Adipocyte (in vitro differentiated cells): ENCODE results near the gene CENPT.
A peak's percentile ranks its signal among the peaks of the same experiment; 100 is the strongest.

Experiments
- DNase-seq: peaks from one replicate; pipeline ENCODE4 v3.0.0-alpha.2; 2015; ENCODE audit warnings: low read depth
- H3K27me3 ChIP-seq: replicated peaks from 2 replicates; pipeline ENCODE4 v1.7.0; 2013; ENCODE audit warnings: mild to moderate bottlenecking, low read length, moderate library complexity; ENCODE audit not compliant: control insufficient read depth, insufficient read depth
- H3K36me3 ChIP-seq: 2 replicates; pipeline ENCODE4 v1.7.0; 2013; ENCODE audit warnings: low read length, mild to moderate bottlenecking, moderate library complexity; ENCODE audit not compliant: control insufficient read depth, insufficient read depth, severe bottlenecking
- H3K4me1 ChIP-seq: 2 replicates; pipeline ENCODE4 v1.7.0; 2013; ENCODE audit warnings: mild to moderate bottlenecking, low read length, moderate library complexity; ENCODE audit not compliant: control insufficient read depth, insufficient read depth
- H3K4me3 ChIP-seq: 2 replicates; pipeline ENCODE4 v1.7.0; 2013; ENCODE audit warnings: mild to moderate bottlenecking, low read length, moderate library complexity
- H3K9ac ChIP-seq: 2 replicates; pipeline ENCODE4 v1.7.0; 2013; ENCODE audit warnings: mild to moderate bottlenecking, low read length, moderate library complexity
- H3K9me3 ChIP-seq: 2 replicates; pipeline ENCODE4 v1.7.0; 2013; ENCODE audit warnings: mild to moderate bottlenecking, low read length, moderate library complexity; ENCODE audit not compliant: control insufficient read depth

Gene CENPT

GRCh38 chr16:67833030-67833414 is 14.5 kb downstream of the CENPT start:
- Histone ChIP-seq H3K4me3 (peak overlapping the region; percentile 90), H3K9ac (peak overlapping the region; percentile 95), H3K4me1 (peaks cover 13% of the 10 kb centered on the region), H3K9me3 (no peaks in the 10 kb centered on the region), H3K36me3 (peaks cover 41% of the 10 kb centered on the region), H3K27me3 (no peaks in the 10 kb centered on the region)
- peak; percentile 69 for DNase-seq

DNA sequence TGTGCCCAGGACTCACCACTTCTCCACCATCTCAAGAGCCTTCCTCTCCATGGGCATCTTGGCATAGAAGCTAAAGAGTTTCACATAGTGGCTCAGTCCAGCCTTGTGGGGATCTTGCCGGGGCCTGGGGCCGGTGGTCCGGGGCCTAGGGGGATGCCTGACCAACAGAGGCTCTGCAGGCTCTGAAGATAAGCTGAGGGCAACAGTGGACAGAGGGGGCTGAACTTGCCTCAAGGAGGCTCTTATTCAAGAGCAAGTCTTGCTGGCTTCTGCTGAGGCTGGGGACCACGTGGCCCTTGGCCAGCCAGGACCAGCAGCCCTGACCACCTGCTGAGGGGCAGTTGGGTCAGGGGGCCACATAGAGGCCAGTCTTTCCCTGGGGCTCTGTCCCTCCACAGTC is 18.8 kb downstream of the CENPT start:
- H3K4me3 ChIP-seq: no peak overlapping the region
- peaks cover 59% of the 10 kb centered on the region for H3K36me3 ChIP-seq
- no peak overlapping the region for H3K9ac ChIP-seq
- H3K9me3 ChIP-seq: no peaks in the 10 kb centered on the region
- no peak for DNase-seq
- H3K4me1 ChIP-seq: peaks cover 9% of the 10 kb centered on the region
- H3K27me3 ChIP-seq: peaks cover 2% of the 10 kb centered on the region

DNA sequence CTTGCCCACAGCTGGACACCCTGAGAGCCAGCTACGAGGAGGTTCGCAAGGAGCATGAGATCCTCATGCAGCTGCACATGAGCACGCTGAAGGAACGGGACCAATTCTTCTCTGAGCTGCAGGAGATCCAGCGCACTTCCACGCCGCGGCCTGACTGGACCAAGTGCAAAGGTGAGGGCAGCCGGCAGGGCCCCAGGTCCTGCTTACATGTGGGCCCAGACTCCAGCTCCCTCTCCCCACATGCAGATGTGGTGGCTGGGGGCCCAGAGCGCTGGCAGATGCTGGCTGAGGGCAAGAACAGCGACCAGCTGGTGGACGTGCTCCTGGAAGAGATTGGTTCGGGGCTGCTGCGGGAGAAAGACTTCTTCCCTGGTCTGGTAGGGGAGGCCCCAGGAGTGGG is 21.6 kb downstream of the CENPT start:
- Histone ChIP-seq H3K27me3 (peaks cover 2% of the 10 kb centered on the region), H3K4me1 (no peaks in the 10 kb centered on the region), H3K4me3 (no peak overlapping the region), H3K9ac (no peak overlapping the region), H3K9me3 (no peaks in the 10 kb centered on the region), H3K36me3 (peaks cover 45% of the 10 kb centered on the region)
- DNase-seq: no peak

GRCh38 chr16:67825119-67825518 is 22.4 kb downstream of the CENPT start:
- Histone ChIP-seq H3K9ac (no peak overlapping the region), H3K4me3 (no peak overlapping the region), H3K4me1 (no peaks in the 10 kb centered on the region), H3K27me3 (peaks cover 2% of the 10 kb centered on the region), H3K36me3 (peaks cover 39% of the 10 kb centered on the region), H3K9me3 (no peaks in the 10 kb centered on the region)
- no peak for DNase-seq

- Histone ChIP-seq H3K9me3 (no peaks in the 10 kb centered on the region), H3K27me3 (peaks cover 2% of the 10 kb centered on the region), H3K4me3 (no peak overlapping the region), H3K4me1 (no peaks in the 10 kb centered on the region), H3K9ac (no peak overlapping the region), H3K36me3 (peaks cover 13% of the 10 kb centered on the region)
- peak; percentile 36 for DNase-seq
These were observed 25.0 kb downstream of the CENPT start for GRCh38 chr16:67822511-67822910.

DNA sequence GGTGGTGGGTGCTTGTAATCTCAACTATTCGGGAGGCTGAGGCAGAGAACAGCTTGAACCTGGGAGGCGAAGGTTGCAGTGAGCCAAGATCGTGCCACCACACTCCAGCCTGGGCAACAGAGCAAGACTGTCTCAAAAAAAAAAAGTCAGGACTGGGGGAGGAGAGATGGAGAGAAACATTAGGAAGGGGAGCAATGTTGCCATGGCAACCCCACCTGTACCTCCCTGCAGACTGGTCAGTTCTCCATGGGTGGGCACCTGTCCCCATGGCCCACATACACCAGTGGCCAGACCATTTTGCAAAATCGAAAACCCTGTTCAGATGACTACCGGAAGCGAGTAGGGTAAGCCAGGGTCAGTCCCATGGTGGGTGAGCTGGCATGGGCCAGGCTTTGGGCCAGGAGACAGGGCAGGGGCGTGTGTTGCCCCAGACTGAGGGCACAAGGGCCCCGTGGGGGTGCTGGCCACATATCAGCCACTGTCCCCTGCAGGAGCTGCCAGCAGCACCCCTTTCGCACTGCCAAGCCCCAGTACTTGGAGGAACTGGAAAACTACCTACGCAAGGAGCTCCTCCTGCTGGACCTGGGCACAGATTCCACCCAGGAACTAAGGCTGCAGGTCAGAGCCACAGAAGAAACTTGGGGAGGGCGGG is 26.8 kb downstream of the CENPT start:
- H3K36me3 ChIP-seq: no peaks in the 10 kb centered on the region
- DNase-seq: no peak
- H3K4me3 ChIP-seq: no peak overlapping the region
- no peaks in the 10 kb centered on the region for H3K9me3 ChIP-seq
- no peaks in the 10 kb centered on the region for H3K4me1 ChIP-seq
- H3K9ac ChIP-seq: no peak overlapping the region
- H3K27me3 ChIP-seq: peaks cover 2% of the 10 kb centered on the region

- no peaks in the 10 kb centered on the region for H3K36me3 ChIP-seq
- H3K9ac ChIP-seq: no peak overlapping the region
- no peaks in the 10 kb centered on the region for H3K9me3 ChIP-seq
- no peaks in the 10 kb centered on the region for H3K27me3 ChIP-seq
- H3K4me3 ChIP-seq: no peak overlapping the region
- DNase-seq: no peak
- no peaks in the 10 kb centered on the region for H3K4me1 ChIP-seq
These were observed 32.9 kb downstream of the CENPT start for GRCh38 chr16:67814567-67814966.

- Histone ChIP-seq H3K27me3 (no peaks in the 10 kb centered on the region), H3K4me3 (no peak overlapping the region), H3K4me1 (peaks cover 5% of the 10 kb centered on the region), H3K9ac (no peak overlapping the region), H3K9me3 (no peaks in the 10 kb centered on the region), H3K36me3 (no peaks in the 10 kb centered on the region)
- no peak for DNase-seq
These were observed 35.6 kb downstream of the CENPT start for GRCh38 chr16:67811899-67812298.

DNA sequence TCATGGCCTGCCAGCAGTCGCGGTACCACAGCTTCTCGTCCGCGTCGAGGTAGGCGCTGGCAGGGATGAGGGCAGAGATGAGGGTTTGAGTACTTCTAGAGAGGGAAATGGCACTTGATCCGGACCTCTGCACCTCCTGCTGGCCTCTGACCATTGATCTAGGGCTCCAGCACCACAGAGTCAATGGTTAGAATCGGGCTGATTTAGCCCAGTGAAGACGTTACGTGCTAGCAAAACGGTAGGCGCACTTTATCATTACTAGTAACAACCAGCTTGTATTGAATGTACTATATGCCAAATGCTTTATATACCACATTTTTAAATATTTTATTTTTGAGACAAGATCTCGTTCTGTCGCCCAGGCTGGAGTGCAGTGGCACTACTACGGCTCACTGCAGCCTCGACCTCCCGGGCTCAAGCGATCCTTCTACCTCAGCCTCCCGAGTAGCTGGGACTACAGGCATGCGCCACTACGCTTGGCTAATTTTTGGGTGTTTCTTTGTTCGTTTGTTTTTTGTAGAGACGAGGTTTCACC is 40.3 kb downstream of the CENPT start:
- H3K4me1 ChIP-seq: peaks cover 16% of the 10 kb centered on the region
- DNase-seq: no peak
- no peaks in the 10 kb centered on the region for H3K27me3 ChIP-seq
- H3K4me3 ChIP-seq: peak overlapping the region; percentile 97
- peak overlapping the region; percentile 75 for H3K9ac ChIP-seq
- no peaks in the 10 kb centered on the region for H3K9me3 ChIP-seq
- peaks cover 4% of the 10 kb centered on the region for H3K36me3 ChIP-seq

GRCh38 chr16:67806428-67807147 is 40.9 kb downstream of the CENPT start, which contains the start of the genes RANBP10 and TSNAXIP1:
RANBP10 (minus strand) TSS chr16:67806560; CDS start chr16:67806536, 24 bp downstream.
TSNAXIP1 (plus strand) TSS chr16:67806889; CDS start chr16:67807150, 261 bp downstream.
- H3K4me1 ChIP-seq: peaks cover 16% of the 10 kb centered on the region
- H3K4me3 ChIP-seq: peak within 1 kb of the TSS; percentile 97
- peaks cover 4% of the 10 kb centered on the region for H3K36me3 ChIP-seq
- no peaks in the 10 kb centered on the region for H3K9me3 ChIP-seq
- peak within 1 kb of the TSS; percentile 92 for H3K9ac ChIP-seq
- no peaks in the 10 kb centered on the region for H3K27me3 ChIP-seq
- DNase-seq: peak; percentile 100

DNA sequence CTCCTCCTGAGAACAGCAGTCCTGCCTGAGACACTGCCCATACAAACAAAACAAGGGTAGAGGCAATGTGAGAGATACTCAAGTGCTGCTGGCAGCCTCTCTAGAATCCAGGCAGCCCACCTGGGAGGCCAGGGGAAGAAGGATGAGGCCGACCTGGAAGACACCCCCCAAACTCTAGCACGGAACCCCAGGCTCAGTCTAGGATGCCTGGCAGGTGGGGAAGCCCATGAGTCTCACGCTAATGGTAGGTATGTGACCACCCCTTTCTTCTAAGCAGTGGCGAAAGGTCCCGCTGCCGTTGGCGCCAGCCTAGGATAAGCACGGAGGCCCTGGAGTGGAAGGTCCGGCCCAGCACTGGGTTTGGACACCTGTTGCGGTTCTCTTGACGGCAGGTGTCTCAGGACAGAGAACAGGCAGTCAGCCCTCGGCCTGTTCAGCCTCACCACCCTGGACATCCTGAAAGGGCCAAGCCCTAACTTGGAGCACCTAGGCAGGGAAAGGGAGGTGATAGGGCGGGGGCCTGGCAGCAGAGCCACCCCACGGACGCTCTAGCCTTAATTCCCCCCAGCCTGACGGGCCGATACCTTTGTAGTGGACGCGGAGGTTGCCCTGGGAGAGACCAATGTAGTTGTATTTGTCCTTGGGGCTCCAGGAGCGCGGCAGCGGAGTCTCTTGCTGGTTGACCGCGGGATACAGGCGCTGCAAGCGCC is 41.6 kb downstream of the CENPT start:
- Histone ChIP-seq H3K9me3 (no peaks in the 10 kb centered on the region), H3K36me3 (peaks cover 4% of the 10 kb centered on the region), H3K9ac (peak overlapping the region; percentile 92), H3K4me1 (peaks cover 16% of the 10 kb centered on the region), H3K27me3 (no peaks in the 10 kb centered on the region), H3K4me3 (peak overlapping the region; percentile 97)
- DNase-seq: peak; percentile 41
